H1 (cell line): Measurements from ENCODE around the gene ARHGEF16. TPM values are rescaled to one million over a fixed set of nuclear protein-coding genes. Genes with fewer than 3 reads are reported as not detected.

ENCODE experiments used
- CTCF ChIA-PET: fragments of 300-600 bp; sonication (Branson Sonifier 250); formaldehyde crosslinking; loops from one replicate; lab custom pipeline; 2021; ENCODE audit not compliant: partially characterized antibody; lab: Charles Lee
- POLR2A ChIA-PET: fragments of 300-600 bp; sonication (Branson Sonifier 250); formaldehyde crosslinking; loops from one replicate; lab custom pipeline; 2021; ENCODE audit warnings: inconsistent platforms; ENCODE audit not compliant: partially characterized antibody; lab: Charles Lee
- DNase-seq, 2 experiments: peaks; one replicate each; pipeline versions ENCODE4 v3.0.0 to v3.0.0-alpha.2; 2010 to 2022; ENCODE audit warnings: low spot score in 2 of 2, low read depth in 1 of 2, mixed read lengths in 1 of 2
- FAIRE-seq: peaks from 2 replicates; lab custom pipeline; 2011; peaks lifted over from hg19 to GRCh38; lab: Jason Lieb, UNC
- H2AFZ ChIP-seq: 2 replicates; pipeline ENCODE4 v1.8.1; 2012; ENCODE audit warnings: low read length, inconsistent platforms
- H2AK5ac ChIP-seq: 2 replicates; pipeline ENCODE4 v1.6.1; 2013; ENCODE audit warnings: low read depth, low read length
- H2BK120ac ChIP-seq: replicated peaks from 2 replicates; pipeline ENCODE3; 2013; ENCODE audit warnings: low read depth, low read length, inconsistent platforms
- H2BK12ac ChIP-seq: 2 replicates; pipeline ENCODE4 v1.6.1; 2013; ENCODE audit warnings: low read depth, low read length
- H2BK15ac ChIP-seq: 2 replicates; pipeline ENCODE4 v1.6.1; 2013; ENCODE audit warnings: low read length
- H2BK20ac ChIP-seq: 2 replicates; pipeline ENCODE4 v1.6.1; 2013; ENCODE audit warnings: low read length
- H2BK5ac ChIP-seq: 2 replicates; pipeline ENCODE4 v1.6.1; 2013; ENCODE audit warnings: low read depth, low read length
- H3K14ac ChIP-seq: 2 replicates; pipeline ENCODE4 v1.6.1; 2013; ENCODE audit warnings: inconsistent platforms; ENCODE audit not compliant: insufficient read length
- H3K18ac ChIP-seq: 2 replicates; pipeline ENCODE4 v1.6.1; 2013; ENCODE audit warnings: low read length; ENCODE audit errors: extremely low read depth
- H3K23ac ChIP-seq: 2 replicates; pipeline ENCODE4 v1.6.1; 2013; ENCODE audit warnings: inconsistent platforms; ENCODE audit not compliant: insufficient read length
- H3K23me2 ChIP-seq: 2 replicates; pipeline ENCODE4 v1.6.1; 2013; ENCODE audit warnings: low read depth, low read length
- H3K27ac ChIP-seq: 2 replicates; pipeline ENCODE4 v1.6.1; 2011; ENCODE audit warnings: low read depth, low read length, inconsistent platforms
- H3K27me3 ChIP-seq, 4 experiments: replicated peaks in 1 of 4; 1 replicate in 1 of 4; 2 replicates in 3 of 4; pipeline versions ENCODE4 v1.6.1 to v1.8.1; 2011 to 2013; ENCODE audit warnings: low read length in 3 of 4, mild to moderate bottlenecking in 3 of 4, inconsistent platforms in 2 of 4, mixed read lengths in 2 of 4, moderate library complexity in 1 of 4; ENCODE audit not compliant: control insufficient read depth in 3 of 4, insufficient read depth in 3 of 4; ENCODE audit errors: extremely low read depth in 1 of 4
- H3K36me3 ChIP-seq, 4 experiments: 2 replicates each; pipeline versions ENCODE4 v1.6.1 to v1.8.1; 2011 to 2013; ENCODE audit warnings: mild to moderate bottlenecking in 4 of 4, low read length in 3 of 4, moderate library complexity in 2 of 4, control low read depth in 1 of 4, inconsistent platforms in 1 of 4; ENCODE audit not compliant: insufficient read depth in 4 of 4, control insufficient read depth in 2 of 4
- H3K4ac ChIP-seq: replicated peaks from 2 replicates; pipeline ENCODE3; 2013; ENCODE audit warnings: low read length, low read depth, mixed read lengths, inconsistent platforms; ENCODE audit not compliant: insufficient read length
- H3K4me1 ChIP-seq, 4 experiments: replicated peaks in 1 of 4; 1 replicate in 1 of 4; 2 replicates in 3 of 4; pipeline versions ENCODE4 v1.6.1 to v1.8.1; 2011 to 2013; ENCODE audit warnings: low read length in 3 of 4, inconsistent platforms in 2 of 4, mixed read lengths in 1 of 4; ENCODE audit not compliant: insufficient read depth in 4 of 4, control insufficient read depth in 3 of 4
- H3K4me2 ChIP-seq, 2 experiments: 2 replicates each; pipeline versions ENCODE4 v1.6.1 to v1.8.1; 2011 to 2013; ENCODE audit warnings: low read depth in 2 of 2, low read length in 2 of 2, control low read depth in 1 of 2, inconsistent platforms in 1 of 2, mild to moderate bottlenecking in 1 of 2; ENCODE audit not compliant: insufficient read depth in 1 of 2
- H3K4me3 ChIP-seq, 4 experiments: fragments of 200-600, 300-600 bp in 1 of 4; sonication (generic), shearing (Covaris generic), sonication (Bioruptor Twin) in 1 of 4; 2 replicates each; pipeline versions ENCODE4 v1.5.1 to v1.8.1; 2011 to 2016; ENCODE audit warnings: low read length in 4 of 4, low read depth in 3 of 4, control low read depth in 2 of 4, inconsistent platforms in 2 of 4, mild to moderate bottlenecking in 2 of 4, mixed read lengths in 1 of 4, moderate library complexity in 1 of 4; ENCODE audit not compliant: insufficient read depth in 2 of 4; ENCODE audit errors: extremely low read depth in 1 of 4
- H3K56ac ChIP-seq: replicated peaks from 2 replicates; pipeline ENCODE3; 2013; ENCODE audit warnings: low read depth, mild to moderate bottlenecking, mixed read lengths, low read length, inconsistent platforms; ENCODE audit not compliant: insufficient read length
- H3K79me1 ChIP-seq: 2 replicates; pipeline ENCODE4 v1.6.1; 2013; ENCODE audit warnings: low read depth, low read length, control low read depth
- H3K79me2 ChIP-seq, 2 experiments: 2 replicates each; pipeline versions ENCODE4 v1.6.1 to v1.8.1; 2012 to 2013; ENCODE audit warnings: low read length in 2 of 2, mild to moderate bottlenecking in 2 of 2, inconsistent platforms in 1 of 2; ENCODE audit not compliant: insufficient read depth in 2 of 2, control insufficient read depth in 1 of 2
- H3K9ac ChIP-seq, 4 experiments: replicated peaks in 1 of 4; 1 replicate in 1 of 4; 2 replicates in 3 of 4; pipeline versions ENCODE4 v1.6.1 to v1.8.1; 2011 to 2013; ENCODE audit warnings: low read depth in 3 of 4, low read length in 3 of 4, control low read depth in 2 of 4, mild to moderate bottlenecking in 2 of 4, moderate library complexity in 2 of 4, inconsistent platforms in 1 of 4; ENCODE audit errors: extremely low read depth in 1 of 4
- H3K9me3 ChIP-seq, 2 experiments: 2 replicates each; pipeline versions ENCODE4 v1.6.1 to v1.8.1; 2012 to 2013; ENCODE audit warnings: mild to moderate bottlenecking in 2 of 2, moderate library complexity in 2 of 2, control low read depth in 1 of 2, inconsistent platforms in 1 of 2, low read depth in 1 of 2, low read length in 1 of 2, mixed read lengths in 1 of 2; ENCODE audit not compliant: insufficient read depth in 2 of 2
- H4K20me1 ChIP-seq, 2 experiments: replicated peaks in 1 of 2; 2 replicates each; pipeline versions ENCODE3 to v1.8.1; 2011 to 2013; ENCODE audit warnings: inconsistent platforms in 2 of 2, low read length in 2 of 2, mild to moderate bottlenecking in 1 of 2; ENCODE audit not compliant: insufficient read depth in 2 of 2, control insufficient read depth in 1 of 2
- H4K5ac ChIP-seq: 2 replicates; pipeline ENCODE4 v1.6.1; 2013; ENCODE audit warnings: low read length, low read depth, mixed read lengths, inconsistent platforms; ENCODE audit not compliant: insufficient read length
- H4K8ac ChIP-seq: 2 replicates; pipeline ENCODE4 v1.8.0; 2013; ENCODE audit warnings: mild to moderate bottlenecking, moderate library complexity, low read length, inconsistent platforms; ENCODE audit not compliant: insufficient read depth; ENCODE audit errors: extremely low read depth
- H4K91ac ChIP-seq: replicated peaks from 2 replicates; pipeline ENCODE3; 2013; ENCODE audit warnings: low read length, mixed read lengths, inconsistent platforms; ENCODE audit not compliant: insufficient read length
- CHD2 ChIP-seq: IDR thresholded peaks from 2 replicates; pipeline ENCODE4 v1.6.1; 2012; ENCODE audit warnings: low read length, improper control_type of control experiment
- CTBP2 ChIP-seq: IDR thresholded peaks from 2 replicates; pipeline ENCODE4 v1.7.0; 2011; ENCODE audit warnings: borderline replicate concordance, mild to moderate bottlenecking, moderate library complexity, mixed read lengths, low read length; ENCODE audit not compliant: insufficient read depth, insufficient read length
- EGR1 ChIP-seq: IDR thresholded peaks from 2 replicates; pipeline ENCODE4 v1.6.1; 2011; ENCODE audit warnings: low read depth, low read length, borderline replicate concordance
- HDAC6 ChIP-seq: IDR thresholded peaks from one replicate; pipeline ENCODE4 v1.7.1; 2012; ENCODE audit warnings: low read depth, mild to moderate bottlenecking, inconsistent platforms, low read length, moderate library complexity
- MAFK ChIP-seq: IDR thresholded peaks from 2 replicates; pipeline ENCODE4 v1.6.1; 2012; ENCODE audit warnings: low read depth, mild to moderate bottlenecking, improper control_type of control experiment, low read length
- SAP30 ChIP-seq: fragments of 300-600 bp; sonication (generic); IDR thresholded peaks from 2 replicates; pipeline ENCODE4 v1.7.1; 2012; ENCODE audit warnings: low read length, moderate library complexity, mild to moderate bottlenecking, inconsistent platforms; ENCODE audit not compliant: insufficient read depth, insufficient replicate concordance
- SIRT6 ChIP-seq: IDR thresholded peaks from one replicate; pipeline ENCODE4 v1.7.1; 2012; ENCODE audit warnings: low read length, inconsistent platforms
- YY1 ChIP-seq: IDR thresholded peaks from 2 replicates; pipeline ENCODE4 v1.6.1; 2011; ENCODE audit warnings: low read depth, mild to moderate bottlenecking, low read length
- WGBS, 2 experiments: shearing (Covaris generic) in 1 of 2; methylation state at CpG; one replicate each; pipeline versions ENCODE4 v1.1.6 to v1.1.7; 2013 to 2015; ENCODE audit warnings: low lambda C conversion rate in 2 of 2, mixed read lengths in 2 of 2, inconsistent platforms in 1 of 2, low coverage in 1 of 2, missing lambda C conversion rate in 1 of 2; ENCODE audit not compliant: insufficient replicate concordance in 2 of 2, insufficient coverage in 1 of 2, insufficient read length in 1 of 2; ENCODE audit errors: extremely low coverage in 1 of 2, missing lambda C conversion rate in 1 of 2; 5-methylcytosine and 5-hydroxymethylcytosine counted together
- polyA plus RNA-seq, 7 experiments: library from polyadenylated mRNA; depleted of rRNA in 3 of 7; stranded (reverse) in 5 of 7; unstranded in 2 of 7; fragments of >200 nt in 5 of 7; fragments of 200-250 nt in 2 of 7; gene quantifications; 1 replicate in 5 of 7; 2 replicates in 1 of 7; 4 replicates in 1 of 7; pipeline versions ENCODE4 v1.2.1 to v1.2.3, GENCODE V29; 2011 to 2013; ENCODE audit warnings: missing spikeins in 2 of 7, mixed read lengths in 2 of 7
- total RNA-seq: library from RNA; stranded (reverse); fragmentation: NEBNext Ultra II Directional; extraction: Animal tissue kit (Norgen Biotek cat#: 25700); gene quantifications from 2 replicates; pipeline ENCODE4 v1.2.1, GENCODE V29; 2021
- TF ChIP-seq, protein P1 (sequence below): IDR thresholded peaks from 2 replicates; pipeline ENCODE4 v1.6.1; 2012; ENCODE audit warnings: inconsistent platforms

Gene ARHGEF16
- total and polyA plus RNA-seq, 2 of the 8 experiments (the other 6 are each of a cell fraction or from before 2014, with no cell fraction given): 18.3 to 20.7 TPM

GRCh38 chr1:3495776-3496745 lies 41.6 kb downstream of the ARHGEF16 start:
- no peak overlapping the region for H3K27ac ChIP-seq
- H3K56ac ChIP-seq: no peak overlapping the region
- no peak overlapping the region for H2BK15ac ChIP-seq
- H2BK120ac ChIP-seq: no peak overlapping the region
- no peak overlapping the region for H2BK12ac ChIP-seq
- no peak overlapping the region for H3K4me2 ChIP-seq
- no peak for DNase-seq
- no peak for FAIRE-seq
- H3K4ac ChIP-seq: no peak overlapping the region
- H2AK5ac ChIP-seq: no peak overlapping the region
- H3K23me2 ChIP-seq: no peaks in the 10 kb centered on the region
- H3K79me1 ChIP-seq: no peaks in the 10 kb centered on the region
- H3K4me1 ChIP-seq: peaks cover 0 to 4% (median 0%) of the 10 kb centered on the region in 4 experiments; a peak in 2 of 7 replicates
- WGBS, 2 experiments: 85% methylated on average over 34 of the region's 36 CpGs; no CpG with 5 or more reads in 1 of the 2 experiments
- TF ChIP-seq YY1 (no peak), SAP30 (no peak), CHD2 (no peak), SIRT6 (no peak), MAFK (no peak), HDAC6 (no peak), EGR1 (no peak), CTBP2 (no peak)
- TF ChIP-seq, protein P1, sequence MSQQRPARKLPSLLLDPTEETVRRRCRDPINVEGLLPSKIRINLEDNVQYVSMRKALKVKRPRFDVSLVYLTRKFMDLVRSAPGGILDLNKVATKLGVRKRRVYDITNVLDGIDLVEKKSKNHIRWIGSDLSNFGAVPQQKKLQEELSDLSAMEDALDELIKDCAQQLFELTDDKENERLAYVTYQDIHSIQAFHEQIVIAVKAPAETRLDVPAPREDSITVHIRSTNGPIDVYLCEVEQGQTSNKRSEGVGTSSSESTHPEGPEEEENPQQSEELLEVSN: no peak
- H2BK5ac ChIP-seq: no peak overlapping the region
- H3K23ac ChIP-seq: no peak overlapping the region
- no peak overlapping the region for H3K18ac ChIP-seq
- H3K27me3 ChIP-seq: no peaks in the 10 kb centered on the region
- H4K5ac ChIP-seq: no peak overlapping the region
- H3K79me2 ChIP-seq: no peaks in the 10 kb centered on the region
- POLR2A ChIA-PET: interaction anchor here (0.9 to 1.3 kb wide), 2 partner anchors 24 to 123 kb away, joined by 3 to 4 read pairs; no protein-coding TSS in a partner anchor
- no peak overlapping the region for H4K91ac ChIP-seq
- no peak overlapping the region for H2BK20ac ChIP-seq
- no peak overlapping the region for H2AFZ ChIP-seq
- H3K14ac ChIP-seq: no peak overlapping the region
- H3K36me3 ChIP-seq: no peaks in the 10 kb centered on the region; a peak in 2 of 8 replicates
- no peaks in the 10 kb centered on the region for H3K9me3 ChIP-seq
- H3K9ac ChIP-seq: no peak overlapping the region
- CTCF ChIA-PET: interaction anchor here (0.9 to 2.4 kb wide), 5 partner anchors 22 to 199 kb away, joined by 3 to 9 read pairs (median 5); no protein-coding TSS in a partner anchor
- peaks cover 2 to 8% of the 10 kb centered on the region in 2 experiments for H4K20me1 ChIP-seq
- H4K8ac ChIP-seq: no peak overlapping the region; the same call in 1 of the 2 replicates
- no peak overlapping the region for H3K4me3 ChIP-seq
